AG04449 (cell line): Measurements from ENCODE around the gene SYTL1.

Experiments
- CTCF ChIA-PET: fragments of 350-600 bp; formaldehyde crosslinking; extraction: SDS; loops from one replicate; lab custom pipeline; 2021; ENCODE audit warnings: antibody characterized with exemption; lab: Yijun Ruan, JAX
- POLR2A ChIA-PET: fragments of 400-600, 350-600 bp; formaldehyde crosslinking; extraction: SDS; loops from one replicate; lab custom pipeline; 2020; ENCODE audit warnings: antibody characterized with exemption, inconsistent platforms; lab: Yijun Ruan, JAX
- DNase-seq: peaks from one replicate; pipeline ENCODE4 v3.0.0-alpha.2; 2010; ENCODE audit warnings: low read depth, low spot score
- H3K4me3 ChIP-seq: 2 replicates; pipeline ENCODE4 v1.5.1; 2011; ENCODE audit warnings: low read depth, mild to moderate bottlenecking, control low read depth, low read length
- TF ChIP-seq, protein P1 (sequence below): IDR thresholded peaks from one replicate; pipeline ENCODE4 v1.5.1; 2011; ENCODE audit warnings: mild to moderate bottlenecking, moderate library complexity, low read length, control low read depth, inconsistent platforms; ENCODE audit not compliant: insufficient read depth; ENCODE audit errors: missing control alignments

The SYTL1 gene, protein sequence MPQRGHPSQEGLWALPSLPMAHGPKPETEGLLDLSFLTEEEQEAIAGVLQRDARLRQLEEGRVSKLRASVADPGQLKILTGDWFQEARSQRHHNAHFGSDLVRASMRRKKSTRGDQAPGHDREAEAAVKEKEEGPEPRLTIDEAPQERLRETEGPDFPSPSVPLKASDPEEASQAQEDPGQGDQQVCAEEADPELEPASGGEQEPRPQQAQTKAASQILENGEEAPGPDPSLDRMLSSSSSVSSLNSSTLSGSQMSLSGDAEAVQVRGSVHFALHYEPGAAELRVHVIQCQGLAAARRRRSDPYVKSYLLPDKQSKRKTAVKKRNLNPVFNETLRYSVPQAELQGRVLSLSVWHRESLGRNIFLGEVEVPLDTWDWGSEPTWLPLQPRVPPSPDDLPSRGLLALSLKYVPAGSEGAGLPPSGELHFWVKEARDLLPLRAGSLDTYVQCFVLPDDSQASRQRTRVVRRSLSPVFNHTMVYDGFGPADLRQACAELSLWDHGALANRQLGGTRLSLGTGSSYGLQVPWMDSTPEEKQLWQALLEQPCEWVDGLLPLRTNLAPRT

GRCh38 chr1:27341525-27342252 is at the start of gene SYTL1:
SYTL1 (plus strand) TSS chr1:27342022; CDS start chr1:27345335, 3,313 bp downstream.
- no peak for DNase-seq
- TF ChIP-seq, protein P1, sequence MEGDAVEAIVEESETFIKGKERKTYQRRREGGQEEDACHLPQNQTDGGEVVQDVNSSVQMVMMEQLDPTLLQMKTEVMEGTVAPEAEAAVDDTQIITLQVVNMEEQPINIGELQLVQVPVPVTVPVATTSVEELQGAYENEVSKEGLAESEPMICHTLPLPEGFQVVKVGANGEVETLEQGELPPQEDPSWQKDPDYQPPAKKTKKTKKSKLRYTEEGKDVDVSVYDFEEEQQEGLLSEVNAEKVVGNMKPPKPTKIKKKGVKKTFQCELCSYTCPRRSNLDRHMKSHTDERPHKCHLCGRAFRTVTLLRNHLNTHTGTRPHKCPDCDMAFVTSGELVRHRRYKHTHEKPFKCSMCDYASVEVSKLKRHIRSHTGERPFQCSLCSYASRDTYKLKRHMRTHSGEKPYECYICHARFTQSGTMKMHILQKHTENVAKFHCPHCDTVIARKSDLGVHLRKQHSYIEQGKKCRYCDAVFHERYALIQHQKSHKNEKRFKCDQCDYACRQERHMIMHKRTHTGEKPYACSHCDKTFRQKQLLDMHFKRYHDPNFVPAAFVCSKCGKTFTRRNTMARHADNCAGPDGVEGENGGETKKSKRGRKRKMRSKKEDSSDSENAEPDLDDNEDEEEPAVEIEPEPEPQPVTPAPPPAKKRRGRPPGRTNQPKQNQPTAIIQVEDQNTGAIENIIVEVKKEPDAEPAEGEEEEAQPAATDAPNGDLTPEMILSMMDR, result no peak
- H3K4me3 ChIP-seq, result peak within 1 kb of the TSS; percentile 33
- POLR2A ChIA-PET, result interaction anchor here (0.8 kb wide), 1 partner anchor 54 kb away, joined by 3 read pairs; no protein-coding TSS in a partner anchor
- CTCF ChIA-PET, result interaction anchor here (0.8 to 8.2 kb wide), 6 partner anchors 8 to 321 kb away, joined by 3 to 100 read pairs (median 6); partner anchors contain the start of gene MAP3K6

- ChIA-PET CTCF (interaction anchor here (0.8 to 2.1 kb wide), 8 partner anchors 8 to 196 kb away, joined by 3 to 11 read pairs (median 4); no protein-coding TSS in a partner anchor), POLR2A (no interaction called here)
- H3K4me3 ChIP-seq, result no peak overlapping the region
- DNase-seq, result no peak
- TF ChIP-seq, protein P1, result no peak
Observed at GRCh38 chr1:27292106-27292505, 49.7 kb upstream of the SYTL1 start.

- no peak overlapping the region for H3K4me3 ChIP-seq
- ChIA-PET CTCF (interaction anchor here (1.1 to 18.6 kb wide), 13 partner anchors 11 to 368 kb away, joined by 3 to 671 read pairs (median 112); partner anchors contain the start of genes AHDC1, CD164L2 and GPR3), POLR2A (interaction anchor here (1.0 kb wide), 1 partner anchor 188 kb away, joined by 3 read pairs; no protein-coding TSS in a partner anchor)
- no peak for DNase-seq
- TF ChIP-seq, protein P1, result no peak
Observed at GRCh38 chr1:27293915-27294314, 47.9 kb upstream of the SYTL1 start.

DNA sequence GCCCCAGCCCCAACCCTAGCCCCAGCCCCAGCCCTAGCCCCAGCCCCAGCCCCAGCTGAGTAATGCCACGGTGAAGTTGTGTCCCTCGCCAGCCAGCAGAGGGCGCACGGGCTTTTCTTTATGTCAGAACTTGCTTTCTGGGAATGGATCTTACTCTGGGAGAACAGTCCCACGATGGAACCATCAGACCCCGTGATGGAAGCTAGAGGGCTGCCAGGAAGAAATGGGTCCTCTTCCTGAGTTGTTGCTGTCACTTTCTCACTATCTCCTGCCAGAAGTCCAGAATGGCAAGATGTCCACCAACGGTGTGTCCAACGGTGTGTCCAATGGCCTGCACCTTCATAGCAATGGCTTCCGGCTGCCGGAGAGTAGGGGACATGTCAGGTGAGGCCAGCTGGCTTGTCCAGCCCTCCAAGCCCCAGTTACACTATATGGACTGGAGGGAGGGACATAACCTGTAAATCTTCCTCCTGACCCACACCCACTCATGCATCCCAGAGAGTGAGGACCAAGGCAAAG is 45.0 kb upstream of the SYTL1 start:
- ChIA-PET CTCF (interaction anchor here (0.6 to 18.6 kb wide), 63 partner anchors 14 to 383 kb away, joined by 3 to 671 read pairs (median 5); partner anchors contain the start of genes AHDC1, CD164L2, FCN3 and GPR3), POLR2A (no interaction called here)
- DNase-seq, result no peak
- no peak overlapping the region for H3K4me3 ChIP-seq
- TF ChIP-seq, protein P1, result peak; percentile 82

DNA sequence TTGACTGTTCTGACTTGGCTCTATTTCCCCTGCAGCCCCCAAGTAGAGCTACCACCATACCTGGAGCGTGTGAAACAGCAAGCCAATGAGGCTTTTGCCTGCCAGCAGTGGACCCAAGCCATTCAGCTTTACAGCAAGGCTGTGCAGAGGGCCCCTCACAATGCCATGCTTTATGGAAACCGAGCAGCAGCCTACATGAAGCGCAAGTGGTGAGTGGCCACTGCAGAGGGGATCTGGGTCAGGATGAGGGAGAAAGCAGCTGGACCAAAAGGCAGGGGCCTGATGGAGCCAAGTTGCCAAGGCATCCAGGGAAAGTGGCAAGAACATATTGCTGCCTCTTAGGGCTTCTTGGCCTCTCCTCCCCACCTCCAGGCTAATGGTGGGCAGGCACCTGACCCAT is 43.9 kb upstream of the SYTL1 start:
- TF ChIP-seq, protein P1, result no peak
- POLR2A ChIA-PET, result interaction anchor here (3.5 kb wide), 1 partner anchor 68 kb away, joined by 31 read pairs; the partner anchor contains the start of gene MAP3K6
- DNase-seq, result no peak
- CTCF ChIA-PET, result interaction anchor here (1.0 to 18.6 kb wide), 32 partner anchors 15 to 372 kb away, joined by 3 to 671 read pairs (median 18); partner anchors contain the start of genes AHDC1, CD164L2, GPR3 and MAP3K6
- no peak overlapping the region for H3K4me3 ChIP-seq
